ENCODE data around the gene SCLY. TPM values are rescaled to one million over a fixed set of nuclear protein-coding genes. Genes with fewer than 3 reads are reported as not detected.

The SCLY gene
- total and polyA plus RNA-seq, 9 donors, result 7.3 to 18.0 (median 12.5) TPM

- 86 to 90% (median 90%) methylated on average over 28 of the region's 28 CpGs for WGBS, 3 donors
- no peak for TF ChIP-seq CTCF (IDR thresholded peaks at IDR 0.05)
- no peak for TF ChIP-seq EP300 (IDR thresholded peaks at IDR 0.05)
- TF ChIP-seq POLR2A (IDR thresholded peaks at IDR 0.05), result no peak
- no peak overlapping the region for H3K27ac ChIP-seq
- no peak for DNase-seq
- no peaks in the 10 kb centered on the region for H3K27me3 ChIP-seq
- peaks cover 6% of the 10 kb centered on the region for H3K4me1 ChIP-seq (ENCODE audit: insufficient read depth)
- intact Hi-C loops (cut with DNase I), result no loop called here
- H3K9me3 ChIP-seq, result no peaks in the 10 kb centered on the region
- H3K36me3 ChIP-seq, result no peaks in the 10 kb centered on the region
- no peak overlapping the region for H3K4me3 ChIP-seq
Observed at GRCh38 chr2:238130111-238130695, 69.4 kb downstream of the SCLY start.

GRCh38 chr2:238130696-238131628 lies 70.2 kb downstream of the SCLY start:
- Histone ChIP-seq H3K27me3 (no peaks in the 10 kb centered on the region), H3K4me1 (ENCODE audit: insufficient read depth) (peaks cover 6% of the 10 kb centered on the region), H3K4me3 (no peak overlapping the region), H3K9me3 (no peaks in the 10 kb centered on the region), H3K27ac (no peak overlapping the region), H3K36me3 (no peaks in the 10 kb centered on the region)
- 90 to 93% (median 92%) methylated on average over 54 to 68 of the region's 68 CpGs for WGBS, 3 donors
- no peak for TF ChIP-seq EP300 (IDR thresholded peaks at IDR 0.05)
- no peak for TF ChIP-seq CTCF (IDR thresholded peaks at IDR 0.05)
- no peak for TF ChIP-seq POLR2A (IDR thresholded peaks at IDR 0.05)
- no peak for DNase-seq
- intact Hi-C loops (cut with DNase I), result no loop called here

- DNase-seq, result no peak
- Histone ChIP-seq H3K27ac (no peak overlapping the region), H3K27me3 (no peaks in the 10 kb centered on the region), H3K4me1 (ENCODE audit: insufficient read depth) (peaks cover 6% of the 10 kb centered on the region), H3K36me3 (no peaks in the 10 kb centered on the region), H3K4me3 (no peak overlapping the region), H3K9me3 (no peaks in the 10 kb centered on the region)
- 88 to 89% (median 88%) methylated on average over 14 of the region's 14 CpGs for WGBS, 3 donors
- intact Hi-C loops (cut with DNase I), result no loop called here
- TF ChIP-seq CTCF (IDR thresholded peaks at IDR 0.05) (no peak), POLR2A (IDR thresholded peaks at IDR 0.05) (no peak)
Observed at GRCh38 chr2:238131761-238132462, 71.1 kb downstream of the SCLY start.
